Keratinocyte (primary cell): ENCODE results near the gene SCAPER.

Experiments used
- EZH2 ChIP-seq: IDR thresholded peaks from one replicate; pipeline ENCODE4 v1.6.1; 2012; ENCODE audit warnings: inconsistent platforms, mild to moderate bottlenecking, low read length, moderate library complexity
- TF ChIP-seq, protein P1 (sequence below), 3 experiments: IDR thresholded peaks in 1 of 3; conservative IDR thresholded peaks in 1 of 3; optimal IDR thresholded peaks in 1 of 3; 2 replicates in 2 of 3; 3 replicates in 1 of 3; pipeline versions ENCODE3 to v1.5.1; 2011; ENCODE audit warnings: low read length in 3 of 3, mild to moderate bottlenecking in 3 of 3, moderate library complexity in 2 of 3, control low read depth in 1 of 3, inconsistent platforms in 1 of 3; ENCODE audit not compliant: insufficient read depth in 2 of 3; ENCODE audit errors: extremely low read depth in 1 of 3

DNA sequence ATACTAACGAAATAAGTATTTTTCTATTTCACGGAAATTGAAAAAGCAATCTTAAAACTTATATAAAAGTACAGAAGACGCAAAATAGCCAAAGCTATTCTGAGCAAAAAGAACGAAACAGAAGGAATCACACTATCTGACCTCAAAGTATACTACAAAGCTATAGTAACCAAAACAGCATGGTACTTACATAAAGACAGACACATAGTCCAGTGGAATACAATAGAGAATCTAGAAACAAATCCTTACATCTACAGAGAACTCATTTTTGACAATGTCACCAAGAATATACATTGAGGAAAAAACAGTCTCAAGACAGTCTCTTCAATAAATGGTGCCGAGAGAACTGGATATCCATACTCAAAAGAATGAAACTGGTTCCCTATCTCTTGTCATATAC lies 322.6 kb downstream of the SCAPER start:
- TF ChIP-seq, protein P1, sequence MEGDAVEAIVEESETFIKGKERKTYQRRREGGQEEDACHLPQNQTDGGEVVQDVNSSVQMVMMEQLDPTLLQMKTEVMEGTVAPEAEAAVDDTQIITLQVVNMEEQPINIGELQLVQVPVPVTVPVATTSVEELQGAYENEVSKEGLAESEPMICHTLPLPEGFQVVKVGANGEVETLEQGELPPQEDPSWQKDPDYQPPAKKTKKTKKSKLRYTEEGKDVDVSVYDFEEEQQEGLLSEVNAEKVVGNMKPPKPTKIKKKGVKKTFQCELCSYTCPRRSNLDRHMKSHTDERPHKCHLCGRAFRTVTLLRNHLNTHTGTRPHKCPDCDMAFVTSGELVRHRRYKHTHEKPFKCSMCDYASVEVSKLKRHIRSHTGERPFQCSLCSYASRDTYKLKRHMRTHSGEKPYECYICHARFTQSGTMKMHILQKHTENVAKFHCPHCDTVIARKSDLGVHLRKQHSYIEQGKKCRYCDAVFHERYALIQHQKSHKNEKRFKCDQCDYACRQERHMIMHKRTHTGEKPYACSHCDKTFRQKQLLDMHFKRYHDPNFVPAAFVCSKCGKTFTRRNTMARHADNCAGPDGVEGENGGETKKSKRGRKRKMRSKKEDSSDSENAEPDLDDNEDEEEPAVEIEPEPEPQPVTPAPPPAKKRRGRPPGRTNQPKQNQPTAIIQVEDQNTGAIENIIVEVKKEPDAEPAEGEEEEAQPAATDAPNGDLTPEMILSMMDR (optimal IDR thresholded peaks at IDR 0.05 in 1 of 3, IDR thresholded peaks at IDR 0.05 in 1 of 3, conservative IDR thresholded peaks at IDR 0.05 in 1 of 3; ENCODE audit: extremely low read depth in 1 of 3, insufficient read depth in 2 of 3, low read length in 3 of 3), result no peak
- no peak for TF ChIP-seq EZH2
